Measurements from ENCODE around the gene PHACTR1.

PHACTR1 gene

DNA sequence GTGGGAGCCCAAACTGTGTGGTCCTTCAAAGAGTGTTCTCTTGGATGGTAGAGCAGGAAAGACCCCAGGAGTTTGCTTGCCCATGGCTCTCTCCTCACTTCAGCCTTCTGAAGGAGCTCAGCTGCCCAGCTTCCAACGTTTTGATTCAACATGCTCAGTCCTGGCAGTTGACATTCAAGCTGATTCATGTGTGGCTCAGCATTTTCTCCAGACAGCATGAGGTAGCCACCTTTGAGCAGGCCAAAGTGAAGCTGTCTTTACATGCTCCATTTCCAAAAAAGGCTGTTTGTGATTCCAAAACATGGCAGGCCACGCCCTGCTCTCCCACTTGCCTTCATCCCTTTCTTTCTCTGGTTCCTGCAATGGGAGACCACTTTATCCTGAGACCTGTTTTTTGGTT, 331.5 kb downstream of the PHACTR1 start:
- FAIRE-seq: no peak
- no peak for DNase-seq (ENCODE audit: insufficient read length)
- TF ChIP-seq TAF1 (IDR thresholded peaks at IDR 0.05; ENCODE audit: borderline replicate concordance, low read depth, low read length): no peak
- TF ChIP-seq POLR2AphosphoS5 (IDR thresholded peaks at IDR 0.05; ENCODE audit: low read depth, low read length): no peak
- TF ChIP-seq POLR2A (IDR thresholded peaks at IDR 0.05; ENCODE audit: low read depth, low read length): no peak

DNA sequence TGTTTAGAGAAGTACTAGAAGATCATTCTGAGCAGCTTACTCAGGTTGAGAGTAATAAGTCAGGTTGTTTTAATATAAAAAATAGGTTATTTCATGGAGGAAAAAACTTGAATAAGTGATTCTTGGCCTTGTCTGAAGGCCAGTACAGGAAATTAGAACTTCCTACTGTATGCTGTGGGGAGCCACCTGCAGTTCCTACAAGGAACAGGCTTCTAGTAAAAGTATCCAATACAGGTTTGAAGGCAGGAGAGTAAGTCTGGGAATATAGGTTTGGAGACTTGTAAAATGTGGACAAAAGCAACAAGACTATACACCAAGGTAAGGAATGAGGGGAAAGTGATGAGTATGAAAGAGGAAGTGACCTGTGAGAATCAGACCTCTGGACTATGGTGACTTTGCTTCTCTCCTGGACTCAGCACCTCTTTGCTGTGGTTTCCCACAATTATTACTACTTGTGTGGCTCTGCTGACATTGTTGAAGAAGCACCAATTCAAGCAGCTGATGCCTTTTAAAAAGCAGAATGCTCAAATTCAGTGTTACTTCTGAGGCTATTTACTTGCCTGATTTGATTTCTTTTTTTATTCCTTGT, 333.2 kb downstream of the PHACTR1 start:
- TF ChIP-seq TAF1 (IDR thresholded peaks at IDR 0.05; ENCODE audit: borderline replicate concordance, low read depth, low read length) (no peak), POLR2AphosphoS5 (IDR thresholded peaks at IDR 0.05; ENCODE audit: low read depth, low read length) (no peak), POLR2A (IDR thresholded peaks at IDR 0.05; ENCODE audit: low read depth, low read length) (no peak)
- DNase-seq (ENCODE audit: insufficient read length) (no peak), FAIRE-seq (no peak)

DNA sequence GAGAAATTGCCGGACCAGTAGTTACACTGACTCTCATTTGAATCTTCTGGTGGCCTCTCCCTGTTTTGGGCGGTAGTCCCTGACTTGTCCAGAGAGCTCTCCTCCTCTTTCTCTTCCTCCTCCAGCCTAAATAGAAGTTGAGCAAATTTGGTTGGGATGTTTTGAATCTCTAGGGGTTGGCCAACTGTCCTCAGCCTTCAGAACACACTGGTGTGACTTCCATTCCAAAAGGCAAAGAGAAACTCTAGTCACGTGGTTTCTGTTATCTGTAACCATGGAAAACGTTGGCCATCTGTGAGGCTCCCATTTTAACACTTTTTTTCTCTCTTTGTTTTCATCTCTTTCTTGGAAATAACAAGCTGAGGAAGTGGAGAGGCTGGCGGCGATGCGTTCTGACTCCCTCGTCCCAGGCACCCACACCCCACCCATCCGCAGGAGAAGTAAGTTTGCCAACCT, 336.5 kb downstream of the PHACTR1 start:
- DNase-seq (ENCODE audit: insufficient read length) (no peak), FAIRE-seq (no peak)
- TF ChIP-seq POLR2AphosphoS5 (IDR thresholded peaks at IDR 0.05; ENCODE audit: low read depth, low read length): no peak

DNA sequence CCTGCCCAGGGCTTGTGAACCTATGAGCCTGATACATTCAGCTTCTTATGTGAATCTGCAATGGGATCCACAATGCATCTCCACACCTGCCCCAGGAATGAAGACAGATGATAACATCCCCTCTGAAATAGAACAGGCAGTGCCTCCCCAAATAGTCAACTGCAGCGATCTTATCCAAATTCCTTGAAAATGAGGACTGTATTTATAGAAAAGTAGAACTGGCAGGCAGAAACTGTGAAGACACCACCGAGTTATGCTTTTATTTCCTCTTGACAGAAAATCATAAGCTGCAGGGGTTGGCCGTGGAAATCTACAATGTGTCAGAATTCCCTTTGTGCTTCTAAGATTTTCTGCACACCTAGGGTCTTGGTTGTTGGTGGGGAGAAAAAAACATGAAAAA, 341.5 kb downstream of the PHACTR1 start:
- FAIRE-seq (no peak), DNase-seq (ENCODE audit: insufficient read length) (no peak)
- TF ChIP-seq TAF1 (IDR thresholded peaks at IDR 0.05; ENCODE audit: borderline replicate concordance, low read depth, low read length) (no peak), POLR2A (IDR thresholded peaks at IDR 0.05; ENCODE audit: low read depth, low read length) (no peak), POLR2AphosphoS5 (IDR thresholded peaks at IDR 0.05; ENCODE audit: low read depth, low read length) (no peak)

DNA sequence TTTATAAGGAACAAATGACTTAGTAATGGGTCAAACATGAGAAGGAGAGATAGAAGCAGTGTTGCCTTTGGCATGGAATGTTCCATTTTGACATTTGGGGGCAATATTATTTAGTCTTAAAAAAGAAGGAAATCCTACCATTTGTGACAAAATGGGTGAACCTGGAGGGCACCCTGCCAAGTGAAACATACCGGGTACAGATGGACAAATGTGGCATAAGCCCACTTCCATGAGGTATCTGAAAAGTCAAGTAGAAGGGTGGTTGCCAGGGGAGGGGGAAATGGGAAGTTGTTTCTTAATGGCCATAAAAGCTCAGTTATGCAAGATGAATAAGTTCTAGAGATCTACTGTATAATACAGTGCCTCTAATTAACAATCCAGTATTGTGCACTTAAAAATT, 342.5 kb downstream of the PHACTR1 start:
- DNase-seq (ENCODE audit: insufficient read length) (no peak), FAIRE-seq (no peak)
- TF ChIP-seq POLR2A (IDR thresholded peaks at IDR 0.05; ENCODE audit: low read depth, low read length): no peak
- TF ChIP-seq POLR2AphosphoS5 (IDR thresholded peaks at IDR 0.05; ENCODE audit: low read depth, low read length): no peak
- TF ChIP-seq TAF1 (IDR thresholded peaks at IDR 0.05; ENCODE audit: borderline replicate concordance, low read depth, low read length): no peak

DNA sequence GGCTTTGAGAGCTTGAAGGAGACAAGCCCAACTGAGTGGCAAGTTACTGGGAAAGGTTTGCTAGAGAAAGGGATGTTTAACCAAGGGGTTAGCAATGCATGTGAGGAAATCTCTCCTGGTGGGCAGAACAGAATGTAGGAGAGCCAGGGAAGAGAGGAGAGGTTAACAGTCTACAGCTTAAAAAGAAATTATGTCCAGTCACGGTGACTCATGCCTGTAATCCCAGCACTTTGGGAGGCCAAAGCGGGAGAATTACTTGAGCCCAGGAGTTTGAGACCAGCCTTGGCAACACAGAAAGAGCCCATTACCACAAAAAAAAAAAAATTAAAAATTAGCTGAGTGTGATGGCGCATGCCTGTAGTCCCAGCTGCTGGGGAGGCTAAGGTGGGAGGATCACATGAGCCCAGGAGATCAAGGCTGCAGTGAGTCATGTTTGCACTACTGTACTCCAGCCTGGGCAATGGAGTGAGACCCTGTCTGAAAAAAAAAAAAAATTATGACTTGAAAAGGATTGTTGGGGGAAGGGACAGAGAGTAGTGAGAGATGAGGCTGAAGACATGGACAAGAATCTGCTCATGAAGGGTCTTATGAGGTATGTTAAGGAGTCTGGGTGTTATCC, 346.8 kb downstream of the PHACTR1 start:
- DNase-seq (ENCODE audit: insufficient read length): no peak
- FAIRE-seq: no peak
- TF ChIP-seq POLR2AphosphoS5 (IDR thresholded peaks at IDR 0.05; ENCODE audit: low read depth, low read length) (no peak), TAF1 (IDR thresholded peaks at IDR 0.05; ENCODE audit: borderline replicate concordance, low read depth, low read length) (no peak), POLR2A (IDR thresholded peaks at IDR 0.05; ENCODE audit: low read depth, low read length) (no peak)

DNA sequence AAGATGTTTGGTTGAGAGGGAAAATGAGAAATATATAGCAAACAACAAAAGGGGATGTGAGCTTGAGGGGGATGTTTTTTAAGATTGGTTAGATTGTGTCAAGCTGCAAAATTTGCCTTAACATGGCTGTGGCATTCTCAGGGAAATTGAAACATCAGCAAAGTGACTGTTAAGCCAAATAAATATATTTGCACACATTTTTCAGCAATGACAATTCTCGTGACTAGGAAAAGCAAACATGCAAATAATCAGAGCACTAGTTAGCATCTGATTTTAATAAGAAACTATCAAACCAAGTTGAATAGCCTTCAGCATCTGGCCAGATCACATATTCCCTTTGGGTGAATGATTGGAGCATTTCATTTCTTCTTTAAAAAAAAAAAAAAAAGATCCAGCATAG, 349.0 kb downstream of the PHACTR1 start:
- TF ChIP-seq TAF1 (IDR thresholded peaks at IDR 0.05; ENCODE audit: borderline replicate concordance, low read depth, low read length) (no peak), POLR2AphosphoS5 (IDR thresholded peaks at IDR 0.05; ENCODE audit: low read depth, low read length) (no peak), POLR2A (IDR thresholded peaks at IDR 0.05; ENCODE audit: low read depth, low read length) (no peak)
- DNase-seq (ENCODE audit: insufficient read length) (no peak), FAIRE-seq (no peak)

DNA sequence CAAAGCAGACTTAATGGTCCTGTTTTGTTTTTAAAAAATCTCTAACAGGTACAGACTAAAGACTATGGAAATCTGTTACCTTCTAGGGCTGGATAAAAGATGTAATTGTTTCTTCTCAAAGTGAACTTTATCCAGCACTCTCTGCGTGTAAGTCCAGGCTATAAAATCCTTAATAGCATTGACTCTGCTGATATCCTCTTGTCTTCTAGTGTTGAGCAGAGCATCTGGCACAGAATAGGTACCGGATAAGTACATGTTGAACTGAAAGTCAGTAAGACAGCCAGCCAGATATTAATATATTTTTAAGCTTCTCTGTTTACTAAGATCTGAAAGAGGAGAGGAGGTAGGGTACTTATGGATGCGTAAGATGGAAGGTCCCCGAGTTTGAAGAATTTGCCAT, 349.5 kb downstream of the PHACTR1 start:
- no peak for FAIRE-seq
- DNase-seq (ENCODE audit: insufficient read length): no peak
- TF ChIP-seq TAF1 (IDR thresholded peaks at IDR 0.05; ENCODE audit: borderline replicate concordance, low read depth, low read length) (no peak), POLR2A (IDR thresholded peaks at IDR 0.05; ENCODE audit: low read depth, low read length) (no peak), POLR2AphosphoS5 (IDR thresholded peaks at IDR 0.05; ENCODE audit: low read depth, low read length) (no peak)

DNA sequence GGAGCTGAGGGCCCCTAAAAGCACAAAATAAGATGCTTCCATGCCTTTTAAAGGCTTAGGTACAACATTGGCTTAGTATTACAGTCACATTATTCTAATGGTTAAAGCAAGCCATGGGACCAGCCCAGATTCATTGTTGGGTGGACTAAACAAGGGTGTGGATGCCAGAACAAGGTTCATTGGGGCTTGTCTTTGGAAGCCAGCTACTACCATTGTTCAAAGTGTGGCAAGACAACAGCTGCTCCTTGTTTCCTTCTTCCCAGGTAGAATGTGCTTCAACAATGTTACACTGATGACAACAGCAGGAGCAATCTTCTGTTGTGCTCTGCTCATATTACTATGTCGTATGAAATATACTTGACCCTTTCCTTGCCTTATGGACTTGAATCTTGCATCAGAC, 350.3 kb downstream of the PHACTR1 start:
- no peak for DNase-seq (ENCODE audit: insufficient read length)
- no peak for FAIRE-seq
- TF ChIP-seq TAF1 (IDR thresholded peaks at IDR 0.05; ENCODE audit: borderline replicate concordance, low read depth, low read length): no peak
- no peak for TF ChIP-seq POLR2AphosphoS5 (IDR thresholded peaks at IDR 0.05; ENCODE audit: low read depth, low read length)
- TF ChIP-seq POLR2A (IDR thresholded peaks at IDR 0.05; ENCODE audit: low read depth, low read length): no peak

DNA sequence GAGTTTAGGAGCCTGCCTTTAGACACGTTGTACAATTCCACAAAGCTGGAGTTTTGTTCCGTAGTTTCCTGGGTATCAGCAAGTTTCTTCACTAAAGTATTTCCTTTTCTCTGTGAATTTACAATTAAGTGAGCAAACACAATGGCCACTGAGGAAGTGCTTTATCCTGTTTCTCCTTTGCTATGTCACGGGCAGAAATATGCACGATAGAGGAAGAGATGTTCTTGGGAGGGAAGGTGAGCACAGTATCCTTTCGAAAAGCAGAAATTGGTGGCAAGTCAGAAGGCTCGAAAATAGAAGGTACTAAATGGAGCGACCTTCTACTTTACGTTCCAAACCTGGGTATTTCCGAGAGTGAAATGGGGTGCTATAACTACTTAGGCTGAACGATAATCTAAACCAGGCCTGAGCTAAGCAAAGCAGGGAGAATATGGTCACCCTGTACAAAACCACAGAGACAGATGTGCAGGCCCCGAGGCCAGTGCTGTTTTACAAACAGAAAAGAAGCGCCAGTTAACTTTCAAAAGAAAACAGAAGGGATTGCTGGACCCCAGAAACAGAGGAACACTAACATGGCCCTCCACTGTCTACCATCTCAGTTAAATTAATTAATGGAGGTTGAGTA, 352.1 kb downstream of the PHACTR1 start:
- DNase-seq (ENCODE audit: insufficient read length): no peak
- no peak for FAIRE-seq
- TF ChIP-seq POLR2A (IDR thresholded peaks at IDR 0.05; ENCODE audit: low read depth, low read length) (no peak), POLR2AphosphoS5 (IDR thresholded peaks at IDR 0.05; ENCODE audit: low read depth, low read length) (no peak), TAF1 (IDR thresholded peaks at IDR 0.05; ENCODE audit: borderline replicate concordance, low read depth, low read length) (no peak)

DNA sequence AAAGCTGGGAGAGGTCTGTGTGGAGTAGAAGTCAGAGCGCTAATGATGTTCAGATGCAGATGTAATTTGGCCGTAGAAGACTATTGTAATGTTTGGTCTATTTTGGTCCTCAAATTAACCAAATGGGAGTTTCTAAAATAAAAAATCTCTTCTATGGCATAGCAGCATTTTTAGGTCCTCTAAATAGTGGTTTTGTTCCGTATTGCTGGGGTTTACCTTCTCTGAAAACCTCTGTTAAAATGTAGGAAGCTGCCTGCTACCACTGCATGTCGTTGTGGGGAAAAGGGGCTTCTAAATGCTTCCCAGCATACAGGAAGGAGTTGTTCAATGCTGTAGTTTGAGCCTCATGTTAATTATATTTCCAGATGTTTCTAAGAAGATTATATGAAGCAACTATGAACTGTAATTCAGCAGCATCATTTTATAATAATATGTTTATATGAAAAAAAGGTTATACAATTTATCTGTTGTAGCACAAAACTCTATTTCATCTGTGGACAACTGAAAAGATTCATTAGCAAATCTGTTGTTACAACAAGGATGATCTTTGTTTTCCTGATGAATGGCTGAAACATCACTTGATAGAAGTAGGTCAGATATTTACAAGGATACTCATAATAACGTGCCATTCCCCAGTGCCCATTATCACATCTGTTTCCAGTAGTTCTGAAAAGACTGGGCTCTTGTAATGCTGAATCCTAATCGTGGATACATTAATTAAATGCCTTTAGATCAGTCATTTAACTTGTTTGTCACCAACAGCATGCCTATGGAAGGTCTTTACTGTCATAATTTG, 355.2 kb downstream of the PHACTR1 start:
- DNase-seq (ENCODE audit: insufficient read length) (no peak), FAIRE-seq (no peak)
- TF ChIP-seq POLR2AphosphoS5 (IDR thresholded peaks at IDR 0.05; ENCODE audit: low read depth, low read length) (no peak), TAF1 (IDR thresholded peaks at IDR 0.05; ENCODE audit: borderline replicate concordance, low read depth, low read length) (no peak), POLR2A (IDR thresholded peaks at IDR 0.05; ENCODE audit: low read depth, low read length) (no peak)

Measured in GM12892 (cell line).